Nephron progenitor cell (in vitro differentiated cells): Measurements from ENCODE around the gene IGDCC3.

ENCODE experiments used
- DNase-seq: peaks from one replicate; pipeline ENCODE4 v3.0.0; 2021
- H3K27ac Mint-ChIP-seq: 2 replicates; pipeline ENCODE4 v1.8.0; 2021; ENCODE audit warnings: mild to moderate bottlenecking, moderate library complexity, mixed read lengths
- H3K27me3 Mint-ChIP-seq: 2 replicates; pipeline ENCODE4 v1.8.0; 2021; ENCODE audit warnings: mild to moderate bottlenecking, low read depth, mixed read lengths; ENCODE audit not compliant: poor library complexity
- H3K36me3 Mint-ChIP-seq: 2 replicates; pipeline ENCODE4 v1.8.0; 2021; ENCODE audit warnings: low read depth, mixed read lengths
- H3K4me1 Mint-ChIP-seq: 2 replicates; pipeline ENCODE4 v1.8.0; 2021; ENCODE audit warnings: mixed read lengths
- H3K4me3 Mint-ChIP-seq: 2 replicates; pipeline ENCODE4 v1.8.0; 2021; ENCODE audit warnings: mild to moderate bottlenecking, moderate library complexity, mixed read lengths
- H3K9me3 Mint-ChIP-seq: 2 replicates; pipeline ENCODE4 v1.8.0; 2021; ENCODE audit warnings: mild to moderate bottlenecking, moderate library complexity, mixed read lengths
- CTCF ChIP-seq: fragments of 200-600 bp; sonication (generic); IDR thresholded peaks from 2 replicates; pipeline ENCODE4 v1.5.0; 2021; ENCODE audit warnings: antibody characterized with exemption

The IGDCC3 gene

GRCh38 chr15:65369212-65369547 lies 8.6 kb downstream of the IGDCC3 start:
- Mint-ChIP-seq H3K27ac (peak overlapping the region; percentile 97), H3K4me3 (peak overlapping the region; percentile 70), H3K4me1 (peaks cover 83% of the 10 kb centered on the region), H3K36me3 (peaks cover 44% of the 10 kb centered on the region), H3K9me3 (no peaks in the 10 kb centered on the region), H3K27me3 (peaks cover 10% of the 10 kb centered on the region)
- DNase-seq, result no peak
- TF ChIP-seq CTCF, result no peak

DNA sequence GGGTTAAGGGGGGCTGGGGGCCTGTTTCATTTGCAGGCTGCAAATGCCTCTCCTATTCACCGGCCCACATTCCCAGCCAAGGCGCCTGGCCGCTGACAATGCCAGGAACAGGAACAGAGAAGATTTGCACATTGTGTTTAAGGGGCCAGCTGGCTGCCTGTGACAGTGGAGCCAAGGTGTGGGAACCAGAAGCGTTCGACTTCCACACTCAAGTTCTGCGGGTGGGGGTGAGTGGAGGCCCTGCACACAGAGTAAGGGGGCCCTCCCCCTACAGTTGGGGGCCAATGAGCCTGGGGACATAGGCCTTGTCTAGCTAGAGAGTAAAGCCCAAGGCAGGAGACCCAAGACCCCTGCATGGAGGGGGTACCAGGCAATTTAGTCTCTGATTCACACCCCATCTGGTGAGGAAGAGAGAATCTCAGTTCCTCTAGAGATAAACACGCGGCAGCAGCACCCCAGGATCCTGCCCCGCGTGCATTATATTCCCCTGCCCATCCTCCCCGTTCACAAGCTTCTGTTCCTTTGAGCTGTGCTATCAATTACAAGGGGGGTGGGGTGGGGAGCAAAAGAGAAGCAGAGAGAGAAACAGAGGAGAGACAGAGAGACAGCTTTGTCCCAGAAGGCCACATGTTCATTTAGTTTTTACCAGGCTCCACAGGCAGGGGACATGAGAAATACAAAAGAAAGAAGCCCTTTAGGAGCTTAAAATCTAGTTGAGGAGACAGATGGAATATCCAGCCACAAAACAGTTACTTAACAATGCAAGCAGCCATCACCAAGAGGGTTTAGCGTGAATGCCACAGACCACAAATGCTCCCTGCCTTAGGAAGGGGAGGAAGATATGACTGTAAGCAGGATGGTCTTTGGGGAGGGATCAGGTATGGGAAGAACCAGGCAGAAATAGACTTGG lies 9.2 kb downstream of the IGDCC3 start:
- peak; percentile 31 for DNase-seq
- TF ChIP-seq CTCF, result no peak
- Mint-ChIP-seq H3K27me3 (peaks cover 10% of the 10 kb centered on the region), H3K36me3 (peaks cover 38% of the 10 kb centered on the region), H3K27ac (peak overlapping the region; percentile 97), H3K4me1 (peaks cover 83% of the 10 kb centered on the region), H3K9me3 (no peaks in the 10 kb centered on the region), H3K4me3 (peak overlapping the region; percentile 70)

DNA sequence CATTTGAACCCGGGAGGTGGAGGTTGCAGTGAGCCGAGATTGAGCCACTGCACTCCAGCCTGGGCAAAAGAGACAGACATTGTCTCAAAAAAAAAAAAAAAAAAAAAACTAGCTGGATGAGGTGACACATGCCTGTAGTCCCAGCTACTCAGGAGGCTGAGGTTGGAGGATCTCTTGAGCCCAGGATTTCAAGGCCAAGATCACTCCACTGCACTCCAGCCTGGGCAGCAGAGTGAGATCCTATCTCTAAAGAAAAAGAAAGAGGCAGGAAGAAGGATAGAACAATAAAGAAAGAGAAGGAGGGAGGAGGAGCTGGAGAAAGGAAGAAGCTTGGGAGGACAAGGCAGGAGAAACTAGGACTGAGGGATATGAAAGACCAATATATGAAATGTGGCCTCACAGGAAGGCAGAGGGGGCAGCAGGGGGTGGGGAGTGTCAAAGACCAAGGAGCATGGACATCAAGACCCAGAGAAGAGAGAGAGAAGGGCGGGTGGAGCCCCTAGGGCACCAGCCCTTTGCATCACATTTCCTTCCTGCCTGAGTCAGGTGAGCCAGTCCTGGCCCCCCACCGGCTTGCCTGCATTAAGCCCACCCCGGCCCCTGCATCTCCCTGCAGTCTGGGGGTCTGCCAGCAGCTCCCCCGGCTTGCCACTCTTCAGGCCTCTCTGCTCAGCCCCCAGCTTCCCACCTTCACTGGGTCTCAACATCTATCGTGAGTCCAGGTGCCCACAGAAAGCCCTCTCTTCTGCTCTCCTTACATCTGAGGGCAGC lies 11.5 kb downstream of the IGDCC3 start:
- H3K4me1 Mint-ChIP-seq, result peaks cover 75% of the 10 kb centered on the region

DNA sequence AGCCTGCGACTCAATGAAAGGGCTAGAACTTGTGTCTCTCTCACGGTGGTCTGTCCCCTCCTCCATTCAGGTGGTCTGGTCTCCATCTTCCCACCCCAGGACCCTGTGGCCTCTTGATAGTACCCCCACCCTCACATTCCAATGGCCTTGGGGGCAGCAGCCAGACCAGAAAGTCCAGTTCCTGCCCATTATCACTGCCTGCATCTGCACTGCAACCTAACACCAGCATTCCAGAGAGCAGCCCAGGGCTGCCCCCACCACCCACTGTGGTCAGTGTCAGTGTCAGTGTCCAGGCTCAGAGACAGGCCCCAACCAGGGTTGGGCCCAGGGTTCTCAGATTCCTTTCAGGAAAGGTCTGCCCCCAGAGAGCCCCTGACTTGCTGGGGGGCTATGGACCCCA lies 12.6 kb downstream of the IGDCC3 start:
- Mint-ChIP-seq H3K27me3 (peaks cover 10% of the 10 kb centered on the region), H3K36me3 (peaks cover 42% of the 10 kb centered on the region), H3K27ac (peak overlapping the region; percentile 79), H3K4me3 (peak overlapping the region; percentile 30), H3K9me3 (no peaks in the 10 kb centered on the region), H3K4me1 (peaks cover 80% of the 10 kb centered on the region)
- DNase-seq, result peak; percentile 66
- TF ChIP-seq CTCF, result no peak

More for the DNA sequence above, 11.5 kb downstream of the IGDCC3 start:
- no peak for TF ChIP-seq CTCF
- H3K9me3 Mint-ChIP-seq, result no peaks in the 10 kb centered on the region
- peaks cover 37% of the 10 kb centered on the region for H3K36me3 Mint-ChIP-seq
- peak overlapping the region; percentile 96 for H3K27ac Mint-ChIP-seq
- H3K27me3 Mint-ChIP-seq, result peaks cover 10% of the 10 kb centered on the region
- no peak for DNase-seq
- peak overlapping the region; percentile 36 for H3K4me3 Mint-ChIP-seq

DNA sequence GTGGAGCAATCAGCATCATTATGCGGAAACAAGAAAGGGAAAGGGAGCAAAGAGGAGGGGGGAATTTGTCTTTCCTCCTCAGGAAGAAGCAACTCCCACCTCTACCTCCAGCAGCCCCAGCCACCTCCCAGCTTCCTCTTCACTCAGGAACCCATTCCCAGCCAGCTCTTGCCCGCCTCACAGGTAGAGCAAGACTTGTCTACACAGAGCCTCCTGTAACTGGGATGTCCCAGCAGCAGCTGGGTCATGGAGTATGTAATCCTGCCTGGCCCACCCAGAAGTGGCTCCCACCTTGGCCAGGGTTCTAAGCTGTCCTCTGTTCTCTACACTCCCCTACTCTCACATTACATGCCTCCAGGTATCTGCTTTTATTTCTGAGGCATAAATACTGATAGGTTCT lies 14.0 kb downstream of the IGDCC3 start:
- DNase-seq, result no peak
- H3K27ac Mint-ChIP-seq, result no peak overlapping the region
- TF ChIP-seq CTCF, result no peak
- H3K36me3 Mint-ChIP-seq, result peaks cover 48% of the 10 kb centered on the region
- no peak overlapping the region for H3K4me3 Mint-ChIP-seq
- peaks cover 76% of the 10 kb centered on the region for H3K4me1 Mint-ChIP-seq
- peaks cover 8% of the 10 kb centered on the region for H3K27me3 Mint-ChIP-seq
- no peaks in the 10 kb centered on the region for H3K9me3 Mint-ChIP-seq
